Urinary bladder (tissue), 4 donors: ENCODE data around the gene SLBP. TPM values are rescaled to one million over a fixed set of nuclear protein-coding genes. Genes with fewer than 3 reads are reported as not detected.

Experiments
- DNase-seq: peaks from one replicate; pipeline ENCODE4 v3.0.0-alpha.2; 2015; ENCODE audit errors: extremely low spot score
- H3K27ac ChIP-seq: one replicate; pipeline ENCODE4 v1.5.1; 2013; ENCODE audit warnings: low read depth, mild to moderate bottlenecking, moderate library complexity
- H3K36me3 ChIP-seq: one replicate; pipeline ENCODE4 v1.6.1; 2013; ENCODE audit warnings: mild to moderate bottlenecking, moderate library complexity; ENCODE audit not compliant: insufficient read depth
- H3K4me1 ChIP-seq: one replicate; pipeline ENCODE4 v1.6.1; 2013; ENCODE audit warnings: mild to moderate bottlenecking, moderate library complexity; ENCODE audit not compliant: insufficient read depth
- H3K4me3 ChIP-seq: one replicate; pipeline ENCODE4 v1.5.1; 2013; ENCODE audit warnings: low read depth, low read length
- WGBS: extraction: QIAGEN DNeasy Blood & Tissue Kit; methylation state at CpG from one replicate; pipeline ENCODE4 v1.1.7; 2013; 5-methylcytosine and 5-hydroxymethylcytosine counted together
- polyA plus RNA-seq: library from polyadenylated mRNA; stranded (reverse); fragments of 200-250 nt; gene quantifications from one replicate; pipeline ENCODE4 v1.2.3, GENCODE V29; 2013
- total RNA-seq: library from RNA; depleted of rRNA; stranded (reverse); fragments of >200 nt; gene quantifications from one replicate; pipeline ENCODE4 v1.2.3, GENCODE V29; 2014
- donor health status: healthy with polysubstance abuse.
- donor health status: healthy.

SLBP gene
- total and polyA plus RNA-seq, 2 donors, result 32.3 to 41.0 TPM

- H3K27ac ChIP-seq, result no peak overlapping the region
- DNase-seq, result no peak
- H3K4me3 ChIP-seq, result no peak overlapping the region
- WGBS, result 79% methylated on average over 25 of the region's 25 CpGs
- H3K36me3 ChIP-seq, result no peaks in the 10 kb centered on the region
- H3K4me1 ChIP-seq, result no peaks in the 10 kb centered on the region
Observed at GRCh38 chr4:1660948-1661677, 51.0 kb downstream of the SLBP start.

- no peaks in the 10 kb centered on the region for H3K36me3 ChIP-seq
- H3K4me1 ChIP-seq, result no peaks in the 10 kb centered on the region
- no peak overlapping the region for H3K27ac ChIP-seq
- 92% methylated on average over 39 of the region's 39 CpGs for WGBS
- H3K4me3 ChIP-seq, result no peak overlapping the region
- no peak for DNase-seq
Observed at GRCh38 chr4:1659104-1660043, 52.7 kb downstream of the SLBP start.

- WGBS, result 87% methylated on average over 12 of the region's 12 CpGs
- no peaks in the 10 kb centered on the region for H3K4me1 ChIP-seq
- no peaks in the 10 kb centered on the region for H3K36me3 ChIP-seq
- H3K27ac ChIP-seq, result no peak overlapping the region
- no peak overlapping the region for H3K4me3 ChIP-seq
- DNase-seq, result no peak
Observed at GRCh38 chr4:1658581-1658980, 53.5 kb downstream of the SLBP start.

- Histone ChIP-seq H3K27ac (no peak overlapping the region), H3K4me1 (no peaks in the 10 kb centered on the region), H3K4me3 (no peak overlapping the region), H3K36me3 (no peaks in the 10 kb centered on the region)
- DNase-seq, result no peak
- 86% methylated on average over 12 of the region's 12 CpGs for WGBS
Observed at GRCh38 chr4:1658146-1658545, 54.0 kb downstream of the SLBP start.

DNA sequence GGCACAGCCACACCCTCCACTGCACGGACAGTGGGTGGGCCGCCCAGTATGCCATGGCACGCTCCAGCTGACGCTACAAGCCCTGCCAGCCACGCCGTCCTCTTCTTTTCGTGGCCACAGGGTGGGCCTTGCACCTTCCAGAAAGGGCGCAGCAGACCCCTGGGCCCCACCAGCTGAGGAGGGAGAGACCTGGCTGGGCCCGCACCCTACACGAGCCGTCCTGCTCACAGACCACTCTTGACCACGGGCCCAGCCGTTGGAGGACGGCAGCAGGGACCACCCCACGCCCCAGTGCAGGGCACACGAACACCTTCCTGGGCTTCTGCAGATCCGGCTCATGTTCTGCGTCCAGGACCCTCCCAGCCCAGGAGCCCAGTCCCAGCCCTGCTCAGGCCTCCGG lies 55.1 kb downstream of the SLBP start:
- Histone ChIP-seq H3K4me3 (no peak overlapping the region), H3K36me3 (no peaks in the 10 kb centered on the region), H3K4me1 (no peaks in the 10 kb centered on the region), H3K27ac (no peak overlapping the region)
- 95% methylated on average over 19 of the region's 19 CpGs for WGBS
- DNase-seq, result no peak

DNA sequence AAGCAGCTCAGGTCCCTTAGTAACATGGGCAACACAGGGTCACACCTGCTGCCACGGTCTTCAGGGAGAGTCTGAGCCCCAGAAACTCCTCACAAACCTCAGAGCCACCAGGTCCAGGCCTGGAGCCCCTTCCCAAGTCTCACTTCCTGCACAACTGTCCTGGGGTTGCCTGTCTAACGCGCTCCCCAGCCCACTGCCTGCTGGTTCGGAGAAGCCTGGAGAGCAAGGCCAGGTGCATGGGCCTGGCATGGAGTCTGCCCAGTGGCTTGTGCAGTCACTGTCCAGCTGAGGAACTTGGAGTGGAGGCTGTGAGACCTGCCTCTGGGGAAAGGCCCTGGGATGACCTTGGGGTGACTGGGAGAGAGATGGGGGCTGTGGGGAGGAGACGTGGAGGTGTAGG lies 56.0 kb downstream of the SLBP start:
- H3K4me1 ChIP-seq, result no peaks in the 10 kb centered on the region
- H3K36me3 ChIP-seq, result no peaks in the 10 kb centered on the region
- no peak overlapping the region for H3K27ac ChIP-seq
- H3K4me3 ChIP-seq, result no peak overlapping the region
- DNase-seq, result no peak
- WGBS, result 95% methylated on average over 5 of the region's 5 CpGs

DNA sequence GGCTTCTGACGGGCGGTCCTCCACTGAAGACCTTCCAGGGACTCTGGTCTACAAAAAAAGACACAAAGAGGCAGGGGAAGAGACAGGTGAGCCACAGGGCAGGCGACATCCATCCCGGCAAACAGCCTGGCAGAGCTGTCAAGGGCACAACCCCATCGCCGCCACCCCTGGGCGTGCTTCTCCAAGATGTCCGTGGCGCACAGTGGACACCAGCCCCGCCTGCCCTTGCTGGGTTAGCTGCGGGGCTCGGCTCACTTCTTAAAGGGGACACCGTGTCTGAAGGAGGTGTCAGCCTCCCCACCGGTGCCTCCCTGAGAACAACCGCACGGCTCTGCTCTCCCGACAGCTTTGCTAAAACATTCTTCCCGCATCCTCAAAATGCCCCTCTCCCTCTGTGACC lies 56.4 kb downstream of the SLBP start:
- WGBS, result 89% methylated on average over 18 of the region's 18 CpGs
- Histone ChIP-seq H3K4me3 (no peak overlapping the region), H3K4me1 (no peaks in the 10 kb centered on the region), H3K36me3 (no peaks in the 10 kb centered on the region), H3K27ac (no peak overlapping the region)
- no peak for DNase-seq

GRCh38 chr4:1655081-1655480 lies 57.0 kb downstream of the SLBP start:
- DNase-seq, result no peak
- no peak overlapping the region for H3K4me3 ChIP-seq
- 96% methylated on average over 47 of the region's 47 CpGs for WGBS
- no peaks in the 10 kb centered on the region for H3K4me1 ChIP-seq
- no peaks in the 10 kb centered on the region for H3K36me3 ChIP-seq
- no peak overlapping the region for H3K27ac ChIP-seq

GRCh38 chr4:1654216-1654955 lies 57.7 kb downstream of the SLBP start:
- Histone ChIP-seq H3K27ac (no peak overlapping the region), H3K4me3 (no peak overlapping the region), H3K36me3 (no peaks in the 10 kb centered on the region), H3K4me1 (no peaks in the 10 kb centered on the region)
- DNase-seq, result no peak
- 78% methylated on average over 23 of the region's 23 CpGs for WGBS

DNA sequence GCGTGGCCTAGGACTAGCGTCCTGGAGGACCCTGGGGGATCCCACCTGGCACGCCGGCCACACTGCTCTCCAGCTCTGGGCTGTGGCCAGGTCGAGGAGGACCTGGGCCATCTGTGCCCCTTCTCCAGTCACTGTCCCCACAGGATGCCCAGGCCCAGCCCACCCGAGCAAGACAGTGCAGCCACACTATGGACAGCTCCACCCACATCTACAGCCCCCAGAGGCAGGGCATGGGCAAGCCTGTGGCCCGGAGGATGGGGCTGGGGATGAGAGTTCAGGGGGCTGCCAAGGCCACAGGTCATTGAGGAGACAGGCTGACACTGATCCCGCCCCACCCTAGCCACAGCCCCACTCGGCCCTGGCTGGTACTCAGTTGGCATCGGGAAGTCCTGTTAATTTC lies 58.3 kb downstream of the SLBP start:
- Histone ChIP-seq H3K4me3 (no peak overlapping the region), H3K27ac (no peak overlapping the region), H3K4me1 (no peaks in the 10 kb centered on the region), H3K36me3 (no peaks in the 10 kb centered on the region)
- DNase-seq, result no peak
- 88% methylated on average over 10 of the region's 10 CpGs for WGBS

- no peak for DNase-seq
- Histone ChIP-seq H3K36me3 (no peaks in the 10 kb centered on the region), H3K4me3 (no peak overlapping the region), H3K27ac (no peak overlapping the region), H3K4me1 (no peaks in the 10 kb centered on the region)
- WGBS, result 97% methylated on average over 13 of the region's 13 CpGs
Observed at GRCh38 chr4:1652088-1652487, 60.0 kb downstream of the SLBP start.

GRCh38 chr4:1651609-1652008 lies 60.5 kb downstream of the SLBP start:
- no peaks in the 10 kb centered on the region for H3K4me1 ChIP-seq
- no peak overlapping the region for H3K4me3 ChIP-seq
- DNase-seq, result no peak
- H3K27ac ChIP-seq, result no peak overlapping the region
- H3K36me3 ChIP-seq, result no peaks in the 10 kb centered on the region
- WGBS, result 96% methylated on average over 13 of the region's 13 CpGs

- no peak for DNase-seq
- Histone ChIP-seq H3K36me3 (no peaks in the 10 kb centered on the region), H3K4me1 (no peaks in the 10 kb centered on the region), H3K27ac (no peak overlapping the region), H3K4me3 (no peak overlapping the region)
- 72% methylated on average over 3 of the region's 3 CpGs for WGBS
Observed at GRCh38 chr4:1648962-1649361, 63.2 kb downstream of the SLBP start.
